ENCODE measurements around the gene ZDHHC16. TPM values are rescaled to one million over a fixed set of nuclear protein-coding genes. Genes with fewer than 3 reads are reported as not detected.
"Not testable (repeated sequence)": the region's sequence is repeated elsewhere in the genome, so short reads cannot be mapped to it uniquely, and the experiment has no call there.

ZDHHC16 gene
- total RNA-seq, 2 experiments from 2014 or later, result 6.2 to 6.5 TPM

DNA sequence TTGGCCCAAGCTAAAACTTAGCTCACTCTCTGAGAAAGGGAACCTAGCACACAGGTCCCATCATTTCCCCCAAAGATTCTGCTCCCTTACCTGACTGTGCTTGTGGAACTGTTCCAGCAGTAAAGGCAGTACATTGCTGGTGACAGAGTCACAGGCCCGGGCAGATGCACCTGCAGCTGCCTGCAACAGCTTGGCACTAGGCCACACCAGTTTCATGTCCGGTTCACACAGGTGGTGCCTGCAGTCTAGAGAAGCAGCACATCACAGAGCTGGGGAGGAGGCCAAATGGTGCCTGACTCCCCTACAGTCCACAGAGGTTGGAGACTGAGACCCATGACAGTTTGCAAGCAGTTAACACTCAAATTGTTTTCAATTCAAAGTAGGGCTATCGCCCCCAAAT lies 22.2 kb downstream of the ZDHHC16 start:
- no peak for TF ChIP-seq CTCF (IDR thresholded peaks at IDR 0.05)
- no peaks in the 10 kb centered on the region for H3K27me3 Mint-ChIP-seq
- no peak overlapping the region for H3K27ac Mint-ChIP-seq
- DNase-seq (no peak), ATAC-seq (ENCODE audit: poor library complexity) (no peak)
- no peaks in the 10 kb centered on the region for H3K9me3 ChIP-seq (ENCODE audit: control insufficient read depth in 1 of 2, insufficient read depth in 1 of 2, low read length in 2 of 2)
- no peaks in the 10 kb centered on the region for H3K4me1 ChIP-seq (ENCODE audit: insufficient read depth, low read length)
- ChIA-PET CTCF (interaction anchor here (1.0 kb wide), 1 partner anchor 27 kb away, joined by 3 read pairs; no protein-coding TSS in a partner anchor), POLR2A (no interaction called here)
- no peak overlapping the region for H3K4me3 Mint-ChIP-seq
- H3K27ac ChIP-seq (ENCODE audit: low read depth in 1 of 2, low read length in 2 of 2), result no peak overlapping the region
- peaks cover 95% of the 10 kb centered on the region for H3K36me3 Mint-ChIP-seq (ENCODE audit: low read depth)
- no peaks in the 10 kb centered on the region for H3K27me3 ChIP-seq (ENCODE audit: control insufficient read depth in 1 of 2, insufficient read depth in 2 of 2, low read length in 2 of 2)
- H3K9me3 Mint-ChIP-seq, result no peaks in the 10 kb centered on the region
- intact Hi-C loops (cut with DNase I, micrococcal nuclease), result no loop called here
- H3K4me1 Mint-ChIP-seq (ENCODE audit: low read depth), result no peaks in the 10 kb centered on the region
- no peak overlapping the region for H3K4me3 ChIP-seq (ENCODE audit: low read length)
- peaks cover 73% of the 10 kb centered on the region for H3K36me3 ChIP-seq (ENCODE audit: insufficient read depth, low read length)

- H3K4me3 Mint-ChIP-seq; POLR2A ChIA-PET; H3K4me3 ChIP-seq (ENCODE audit: low read length); intact Hi-C loops (cut with DNase I, micrococcal nuclease); H3K27me3 Mint-ChIP-seq; H3K27ac ChIP-seq (ENCODE audit: low read depth in 1 of 2, low read length in 2 of 2); H3K9me3 Mint-ChIP-seq; H3K4me1 ChIP-seq (ENCODE audit: insufficient read depth, low read length); H3K4me1 Mint-ChIP-seq (ENCODE audit: low read depth); H3K9me3 ChIP-seq (ENCODE audit: control insufficient read depth in 1 of 2, insufficient read depth in 1 of 2, low read length in 2 of 2); H3K27me3 ChIP-seq (ENCODE audit: control insufficient read depth in 1 of 2, insufficient read depth in 2 of 2, low read length in 2 of 2); H3K27ac Mint-ChIP-seq; DNase-seq; ATAC-seq (ENCODE audit: poor library complexity): not testable (repeated sequence)
- H3K36me3 ChIP-seq (ENCODE audit: insufficient read depth, low read length), result peaks cover 73% of the 10 kb centered on the region
- CTCF ChIA-PET, result interaction anchor here (1.0 kb wide), 1 partner anchor 26 kb away, joined by 3 read pairs; no protein-coding TSS in a partner anchor
- H3K36me3 Mint-ChIP-seq (ENCODE audit: low read depth), result peaks cover 95% of the 10 kb centered on the region
Observed at GRCh38 chr10:97468781-97469180, 22.8 kb downstream of the ZDHHC16 start.

DNA sequence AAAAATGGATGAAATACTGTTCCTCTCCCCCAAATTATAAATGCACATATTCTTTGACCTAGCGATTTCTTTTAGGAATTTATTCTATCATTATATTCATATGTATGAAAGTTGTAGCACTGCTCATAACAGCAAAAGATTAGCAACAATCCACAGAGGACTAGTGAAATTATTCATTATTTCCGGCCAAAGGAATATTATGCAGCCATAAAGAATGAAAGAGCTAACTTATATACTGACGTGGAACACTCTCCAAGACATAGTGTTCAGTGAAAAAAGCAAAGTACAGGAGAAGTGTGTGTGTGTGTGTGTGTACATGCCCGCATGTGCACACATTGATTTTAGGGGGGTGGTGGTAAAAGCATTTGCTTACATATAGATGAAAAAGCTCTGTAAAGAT lies 28.9 kb downstream of the ZDHHC16 start:
- Mint-ChIP-seq H3K27ac (peak overlapping the region; percentile 22), H3K4me1 (ENCODE audit: low read depth) (no peaks in the 10 kb centered on the region), H3K9me3 (peaks cover 2% of the 10 kb centered on the region), H3K27me3 (no peaks in the 10 kb centered on the region), H3K4me3 (no peak overlapping the region), H3K36me3 (ENCODE audit: low read depth) (peaks cover 95% of the 10 kb centered on the region)
- CTCF ChIA-PET, result no interaction called here
- H3K27ac ChIP-seq (ENCODE audit: low read depth in 1 of 2, low read length in 2 of 2), result no peak overlapping the region
- no peak for DNase-seq
- TF ChIP-seq CTCF (IDR thresholded peaks at IDR 0.05), result no peak
- no peaks in the 10 kb centered on the region for H3K4me1 ChIP-seq (ENCODE audit: insufficient read depth, low read length)
- no peaks in the 10 kb centered on the region for H3K27me3 ChIP-seq (ENCODE audit: control insufficient read depth in 1 of 2, insufficient read depth in 2 of 2, low read length in 2 of 2)
- H3K4me3 ChIP-seq (ENCODE audit: low read length), result no peak overlapping the region
- H3K36me3 ChIP-seq (ENCODE audit: insufficient read depth, low read length), result peaks cover 77% of the 10 kb centered on the region
- POLR2A ChIA-PET, result no interaction called here
- intact Hi-C loops (cut with DNase I, micrococcal nuclease), result no loop called here
- H3K9me3 ChIP-seq (ENCODE audit: control insufficient read depth in 1 of 2, insufficient read depth in 1 of 2, low read length in 2 of 2), result no peaks in the 10 kb centered on the region
- no peak for ATAC-seq (ENCODE audit: poor library complexity)

DNA sequence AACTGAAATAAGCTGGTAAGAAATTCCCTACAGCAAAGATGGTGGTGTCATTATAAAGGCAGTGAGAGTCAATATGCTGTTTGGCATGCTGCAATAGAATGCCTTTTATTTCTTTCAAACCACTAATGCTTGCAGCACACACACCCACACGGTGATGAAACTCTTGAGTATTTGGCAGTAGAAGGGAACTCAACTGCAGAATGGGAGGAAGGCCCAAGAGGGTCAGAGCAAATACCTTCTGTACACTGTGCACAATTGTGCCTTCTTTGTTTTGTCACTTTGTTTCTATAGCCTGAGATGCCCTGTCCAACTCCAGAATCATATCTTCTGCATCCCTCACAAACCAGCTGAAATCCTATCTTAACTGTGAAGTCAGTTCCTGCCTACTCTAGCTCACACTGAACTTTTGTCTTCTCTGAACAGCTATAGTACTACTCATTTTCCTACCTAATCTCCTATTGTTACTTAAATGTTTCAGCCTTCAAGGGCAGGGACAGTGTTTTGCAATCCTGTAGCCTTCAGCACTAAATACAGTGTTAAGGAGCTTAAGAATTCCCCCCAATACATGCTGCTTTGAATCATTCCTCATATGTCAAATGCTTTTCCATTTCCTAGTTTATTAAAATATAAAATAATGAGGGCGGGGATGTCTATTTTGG lies 30.1 kb downstream of the ZDHHC16 start:
- POLR2A ChIA-PET, result no interaction called here
- H3K9me3 Mint-ChIP-seq, result peaks cover 2% of the 10 kb centered on the region
- no peak overlapping the region for H3K27ac Mint-ChIP-seq
- peaks cover 79% of the 10 kb centered on the region for H3K36me3 ChIP-seq (ENCODE audit: insufficient read depth, low read length)
- ATAC-seq (ENCODE audit: poor library complexity), result no peak
- H3K27me3 Mint-ChIP-seq, result no peaks in the 10 kb centered on the region
- no peaks in the 10 kb centered on the region for H3K27me3 ChIP-seq (ENCODE audit: control insufficient read depth in 1 of 2, insufficient read depth in 2 of 2, low read length in 2 of 2)
- intact Hi-C loops (cut with DNase I, micrococcal nuclease), result no loop called here
- no peak overlapping the region for H3K4me3 Mint-ChIP-seq
- no peak overlapping the region for H3K27ac ChIP-seq (ENCODE audit: low read depth in 1 of 2, low read length in 2 of 2)
- TF ChIP-seq CTCF (IDR thresholded peaks at IDR 0.05), result no peak
- H3K4me3 ChIP-seq (ENCODE audit: low read length), result no peak overlapping the region
- H3K36me3 Mint-ChIP-seq (ENCODE audit: low read depth), result peaks cover 95% of the 10 kb centered on the region
- CTCF ChIA-PET, result interaction anchor here (1.5 kb wide), 1 partner anchor 11 kb away, joined by 5 read pairs; no protein-coding TSS in a partner anchor
- no peaks in the 10 kb centered on the region for H3K4me1 Mint-ChIP-seq (ENCODE audit: low read depth)
- no peak for DNase-seq
- no peaks in the 10 kb centered on the region for H3K4me1 ChIP-seq (ENCODE audit: insufficient read depth, low read length)
- no peaks in the 10 kb centered on the region for H3K9me3 ChIP-seq (ENCODE audit: control insufficient read depth in 1 of 2, insufficient read depth in 1 of 2, low read length in 2 of 2)

DNA sequence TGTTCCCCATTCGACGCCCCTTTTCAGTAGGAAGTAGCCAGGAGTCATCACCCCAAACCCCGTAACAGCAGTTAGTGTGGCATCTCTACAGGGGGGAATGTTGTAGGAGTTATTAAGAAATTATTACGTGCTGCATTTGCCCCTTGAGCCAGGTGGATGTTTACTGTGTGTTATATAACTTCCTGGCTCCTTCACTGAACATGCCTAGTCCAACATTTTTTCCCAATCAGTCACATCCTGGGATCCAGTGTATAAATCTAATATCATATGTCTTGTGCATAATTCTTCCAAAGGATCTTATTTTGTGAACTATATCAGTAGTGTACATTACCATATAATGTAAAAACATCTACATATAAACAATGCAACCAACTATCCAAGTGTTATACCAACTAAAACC lies 33.4 kb downstream of the ZDHHC16 start:
- peaks cover 86% of the 10 kb centered on the region for H3K36me3 Mint-ChIP-seq (ENCODE audit: low read depth)
- POLR2A ChIA-PET; H3K27ac Mint-ChIP-seq; ATAC-seq (ENCODE audit: poor library complexity); H3K4me3 Mint-ChIP-seq; H3K27me3 Mint-ChIP-seq; H3K4me3 ChIP-seq (ENCODE audit: low read length); H3K4me1 Mint-ChIP-seq (ENCODE audit: low read depth); H3K27ac ChIP-seq (ENCODE audit: low read depth in 1 of 2, low read length in 2 of 2); CTCF ChIA-PET; H3K9me3 Mint-ChIP-seq; DNase-seq; intact Hi-C loops (cut with DNase I, micrococcal nuclease); H3K9me3 ChIP-seq (ENCODE audit: control insufficient read depth in 1 of 2, insufficient read depth in 1 of 2, low read length in 2 of 2); H3K27me3 ChIP-seq (ENCODE audit: control insufficient read depth in 1 of 2, insufficient read depth in 2 of 2, low read length in 2 of 2); H3K4me1 ChIP-seq (ENCODE audit: insufficient read depth, low read length): not testable (repeated sequence)
- H3K36me3 ChIP-seq (ENCODE audit: insufficient read depth, low read length), result peaks cover 91% of the 10 kb centered on the region

Measured in CD4-positive, alpha-beta T cell (primary cell).